Measurements from ENCODE around the gene ARHGEF7. TPM values are rescaled to one million over a fixed set of nuclear protein-coding genes. Genes with fewer than 3 reads are reported as not detected.

ARHGEF7 gene
- total RNA-seq, 5 donors from 2014 or later (not counting 1 experiment from before 2014, with no cell fraction given) = 68.0 to 85.8 (median 83.7) TPM

GRCh38 chr13:111315347-111315995 lies 200.4 kb downstream of the ARHGEF7 start:
- CTCF ChIA-PET = no interaction called here
- no peak overlapping the region for H3K4me3 Mint-ChIP-seq
- Histone ChIP-seq H3K27ac (ENCODE audit: low read length) (no peak overlapping the region), H3K27me3 (replicated peaks in 1 of 2; ENCODE audit: control insufficient read depth in 2 of 2, extremely low read depth in 1 of 2, insufficient read depth in 2 of 2, low read length in 1 of 2) (no peaks in the 10 kb centered on the region), H3K36me3 (ENCODE audit: control insufficient read depth in 2 of 2, extremely low read depth in 1 of 2, insufficient read depth in 1 of 2, low read length in 1 of 2) (peaks cover 0 to 6% of the 10 kb centered on the region in 2 donors), H3K4me1 (ENCODE audit: control insufficient read depth in 1 of 2, extremely low read depth in 1 of 2, insufficient read depth in 2 of 2, low read length in 2 of 2) (no peaks in the 10 kb centered on the region), H3K4me3 (ENCODE audit: control insufficient read depth in 1 of 2, extremely low read depth in 1 of 2, low read length in 1 of 2) (no peak overlapping the region), H3K9me3 (no peaks in the 10 kb centered on the region)
- no peaks in the 10 kb centered on the region for H3K27me3 Mint-ChIP-seq
- no peak for DNase-seq
- WGBS (ENCODE audit: insufficient coverage) = 95% methylated on average over 12 of the region's 15 CpGs
- peaks cover 38% of the 10 kb centered on the region for H3K36me3 Mint-ChIP-seq
- peak in 2 of 4 experiments; percentile 19 to 36 for ATAC-seq (replicated peaks in 1 of 4)
- POLR2A ChIA-PET = no interaction called here
- no peak overlapping the region for H3K27ac Mint-ChIP-seq
- peaks cover 8 to 15% (median 8%) of the 10 kb centered on the region in 3 donors for H3K9me3 Mint-ChIP-seq
- H3K4me1 Mint-ChIP-seq = peaks cover 0 to 2% (median 0%) of the 10 kb centered on the region in 3 donors

- H3K4me3 ChIP-seq (ENCODE audit: control insufficient read depth in 1 of 2, extremely low read depth in 1 of 2, low read length in 1 of 2) = no peak overlapping the region
- Mint-ChIP-seq H3K36me3 (peaks cover 31% of the 10 kb centered on the region), H3K27ac (no peak overlapping the region), H3K4me3 (no peak overlapping the region), H3K27me3 (no peaks in the 10 kb centered on the region), H3K4me1 (no peaks in the 10 kb centered on the region), H3K9me3 (peaks cover under 1 to 7% (median 2%) of the 10 kb centered on the region in 3 donors)
- H3K36me3 ChIP-seq (ENCODE audit: control insufficient read depth in 2 of 2, extremely low read depth in 1 of 2, insufficient read depth in 1 of 2, low read length in 1 of 2) = peaks cover 0 to 6% of the 10 kb centered on the region in 2 donors
- H3K27ac ChIP-seq (ENCODE audit: low read length) = no peak overlapping the region
- no peaks in the 10 kb centered on the region for H3K9me3 ChIP-seq
- H3K27me3 ChIP-seq (replicated peaks in 1 of 2; ENCODE audit: control insufficient read depth in 2 of 2, extremely low read depth in 1 of 2, insufficient read depth in 2 of 2, low read length in 1 of 2) = no peaks in the 10 kb centered on the region
- 95% methylated on average over 7 of the region's 12 CpGs for WGBS (ENCODE audit: insufficient coverage)
- CTCF ChIA-PET = no interaction called here
- H3K4me1 ChIP-seq (ENCODE audit: control insufficient read depth in 1 of 2, extremely low read depth in 1 of 2, insufficient read depth in 2 of 2, low read length in 2 of 2) = no peaks in the 10 kb centered on the region
- DNase-seq (no peak), ATAC-seq (replicated peaks in 1 of 4) (no peak)
- POLR2A ChIA-PET = no interaction called here
Observed at GRCh38 chr13:111316161-111316730, 201.1 kb downstream of the ARHGEF7 start.

DNA sequence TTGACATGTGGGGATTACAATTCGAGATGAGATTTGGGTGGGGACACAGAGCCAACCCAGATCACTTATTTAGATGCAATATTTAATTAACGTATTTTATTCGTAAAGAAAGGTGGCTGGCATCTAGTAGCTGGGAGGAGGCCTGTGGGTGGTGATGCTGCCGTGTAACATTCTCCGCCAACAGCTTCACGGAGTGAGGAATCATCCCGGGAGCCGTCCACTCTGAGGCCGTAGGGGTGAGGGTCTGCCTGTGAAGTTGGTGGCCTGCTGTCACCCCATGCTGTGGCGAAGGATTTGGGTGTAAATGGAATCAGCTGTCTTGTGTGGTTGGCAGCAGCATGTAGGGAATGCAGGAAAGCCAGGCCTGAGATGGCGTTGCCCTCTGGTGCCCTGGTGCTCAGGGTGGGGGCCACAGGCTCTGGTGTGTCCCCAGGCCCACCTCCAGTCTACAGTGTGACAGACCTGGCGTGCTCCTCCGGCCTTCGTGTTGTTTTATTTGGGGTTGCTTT lies 202.0 kb downstream of the ARHGEF7 start:
- no peaks in the 10 kb centered on the region for H3K27me3 ChIP-seq (replicated peaks in 1 of 2; ENCODE audit: control insufficient read depth in 2 of 2, extremely low read depth in 1 of 2, insufficient read depth in 2 of 2, low read length in 1 of 2)
- ATAC-seq (replicated peaks in 1 of 4) (no peak), DNase-seq (no peak)
- H3K27me3 Mint-ChIP-seq = no peaks in the 10 kb centered on the region
- H3K27ac ChIP-seq (ENCODE audit: low read length) = no peak overlapping the region
- H3K36me3 ChIP-seq (ENCODE audit: control insufficient read depth in 2 of 2, extremely low read depth in 1 of 2, insufficient read depth in 1 of 2, low read length in 1 of 2) = peaks cover 0 to 6% of the 10 kb centered on the region in 2 donors
- H3K4me1 ChIP-seq (ENCODE audit: control insufficient read depth in 1 of 2, extremely low read depth in 1 of 2, insufficient read depth in 2 of 2, low read length in 2 of 2) = no peaks in the 10 kb centered on the region
- ChIA-PET CTCF (no interaction called here), POLR2A (no interaction called here)
- peak overlapping the region in 1 of 2 donors; percentile 49 for H3K27ac Mint-ChIP-seq
- no peaks in the 10 kb centered on the region for H3K4me1 Mint-ChIP-seq
- H3K9me3 Mint-ChIP-seq = peaks cover 0 to 4% (median 0%) of the 10 kb centered on the region in 3 donors
- no peaks in the 10 kb centered on the region for H3K9me3 ChIP-seq
- WGBS (ENCODE audit: insufficient coverage) = 98% methylated on average over 9 of the region's 14 CpGs
- H3K36me3 Mint-ChIP-seq = peaks cover 22% of the 10 kb centered on the region
- no peak overlapping the region for H3K4me3 ChIP-seq (ENCODE audit: control insufficient read depth in 1 of 2, extremely low read depth in 1 of 2, low read length in 1 of 2)
- H3K4me3 Mint-ChIP-seq = no peak overlapping the region

GRCh38 chr13:111317571-111318345 lies 202.6 kb downstream of the ARHGEF7 start:
- CTCF ChIA-PET = no interaction called here
- WGBS (ENCODE audit: insufficient coverage) = 89% methylated on average over 23 of the region's 29 CpGs
- H3K4me3 Mint-ChIP-seq = no peak overlapping the region
- no peaks in the 10 kb centered on the region for H3K27me3 Mint-ChIP-seq
- Histone ChIP-seq H3K4me3 (ENCODE audit: control insufficient read depth in 1 of 2, extremely low read depth in 1 of 2, low read length in 1 of 2) (no peak overlapping the region), H3K27ac (ENCODE audit: low read length) (no peak overlapping the region), H3K36me3 (ENCODE audit: control insufficient read depth in 2 of 2, extremely low read depth in 1 of 2, insufficient read depth in 1 of 2, low read length in 1 of 2) (peaks cover 0 to 6% of the 10 kb centered on the region in 2 donors), H3K4me1 (ENCODE audit: control insufficient read depth in 1 of 2, extremely low read depth in 1 of 2, insufficient read depth in 2 of 2, low read length in 2 of 2) (no peaks in the 10 kb centered on the region), H3K9me3 (no peaks in the 10 kb centered on the region), H3K27me3 (replicated peaks in 1 of 2; ENCODE audit: control insufficient read depth in 2 of 2, extremely low read depth in 1 of 2, insufficient read depth in 2 of 2, low read length in 1 of 2) (no peaks in the 10 kb centered on the region)
- no peaks in the 10 kb centered on the region for H3K9me3 Mint-ChIP-seq
- POLR2A ChIA-PET = no interaction called here
- peaks cover 18% of the 10 kb centered on the region for H3K36me3 Mint-ChIP-seq
- H3K27ac Mint-ChIP-seq = no peak overlapping the region
- ATAC-seq (replicated peaks in 1 of 4) (no peak), DNase-seq (no peak)
- no peaks in the 10 kb centered on the region for H3K4me1 Mint-ChIP-seq

DNA sequence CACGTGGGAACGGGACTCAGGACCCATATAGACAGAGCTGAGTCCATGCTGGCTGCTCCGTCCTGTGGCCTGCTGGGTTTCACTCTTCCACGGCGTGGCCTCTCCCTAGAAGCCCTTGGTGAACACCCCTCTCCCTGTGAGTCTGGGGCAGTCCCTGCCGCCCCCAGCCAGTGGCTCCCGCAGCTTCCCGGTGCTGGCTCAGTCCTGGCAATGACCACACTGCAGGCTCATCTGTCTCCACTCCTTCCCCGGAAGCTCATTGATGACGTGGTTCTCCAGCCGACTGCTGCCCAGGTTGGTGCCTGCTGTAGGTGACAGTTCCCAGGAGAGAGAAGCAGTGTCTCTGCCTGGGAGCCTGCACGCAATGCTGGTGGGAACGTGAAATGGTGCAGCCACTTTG lies 203.3 kb downstream of the ARHGEF7 start:
- H3K27ac Mint-ChIP-seq = no peak overlapping the region
- Histone ChIP-seq H3K4me1 (ENCODE audit: control insufficient read depth in 1 of 2, extremely low read depth in 1 of 2, insufficient read depth in 2 of 2, low read length in 2 of 2) (peaks cover 0 to under 1% of the 10 kb centered on the region in 2 experiments), H3K27ac (ENCODE audit: low read length) (no peak overlapping the region), H3K27me3 (replicated peaks in 1 of 2; ENCODE audit: control insufficient read depth in 2 of 2, extremely low read depth in 1 of 2, insufficient read depth in 2 of 2, low read length in 1 of 2) (no peaks in the 10 kb centered on the region), H3K4me3 (ENCODE audit: control insufficient read depth in 1 of 2, extremely low read depth in 1 of 2, low read length in 1 of 2) (no peak overlapping the region), H3K9me3 (no peaks in the 10 kb centered on the region), H3K36me3 (ENCODE audit: control insufficient read depth in 2 of 2, extremely low read depth in 1 of 2, insufficient read depth in 1 of 2, low read length in 1 of 2) (peaks cover 0 to 6% of the 10 kb centered on the region in 2 donors)
- no peaks in the 10 kb centered on the region for H3K27me3 Mint-ChIP-seq
- no peak for ATAC-seq (replicated peaks in 1 of 4)
- no peaks in the 10 kb centered on the region for H3K9me3 Mint-ChIP-seq
- no peak overlapping the region for H3K4me3 Mint-ChIP-seq
- H3K4me1 Mint-ChIP-seq = no peaks in the 10 kb centered on the region
- H3K36me3 Mint-ChIP-seq = peaks cover 18% of the 10 kb centered on the region
- POLR2A ChIA-PET = no interaction called here
- 89% methylated on average over 13 of the region's 13 CpGs for WGBS (ENCODE audit: insufficient coverage)
- CTCF ChIA-PET = no interaction called here
- no peak for DNase-seq

GRCh38 chr13:111319521-111319920 lies 204.4 kb downstream of the ARHGEF7 start:
- CTCF ChIA-PET = no interaction called here
- Mint-ChIP-seq H3K4me3 (no peak overlapping the region), H3K9me3 (no peaks in the 10 kb centered on the region), H3K27ac (no peak overlapping the region), H3K36me3 (peaks cover 18% of the 10 kb centered on the region), H3K4me1 (peaks cover 0 to 5% (median 2%) of the 10 kb centered on the region in 3 donors), H3K27me3 (no peaks in the 10 kb centered on the region)
- no peaks in the 10 kb centered on the region for H3K9me3 ChIP-seq
- POLR2A ChIA-PET = no interaction called here
- no peak overlapping the region for H3K27ac ChIP-seq (ENCODE audit: low read length)
- no peak overlapping the region for H3K4me3 ChIP-seq (ENCODE audit: control insufficient read depth in 1 of 2, extremely low read depth in 1 of 2, low read length in 1 of 2)
- H3K27me3 ChIP-seq (replicated peaks in 1 of 2; ENCODE audit: control insufficient read depth in 2 of 2, extremely low read depth in 1 of 2, insufficient read depth in 2 of 2, low read length in 1 of 2) = no peaks in the 10 kb centered on the region
- peaks cover 0 to 6% of the 10 kb centered on the region in 2 donors for H3K36me3 ChIP-seq (ENCODE audit: control insufficient read depth in 2 of 2, extremely low read depth in 1 of 2, insufficient read depth in 1 of 2, low read length in 1 of 2)
- 97% methylated on average over 8 of the region's 12 CpGs for WGBS (ENCODE audit: insufficient coverage)
- peaks cover 0 to 4% of the 10 kb centered on the region in 2 experiments for H3K4me1 ChIP-seq (ENCODE audit: control insufficient read depth in 1 of 2, extremely low read depth in 1 of 2, insufficient read depth in 2 of 2, low read length in 2 of 2)
- DNase-seq = no peak
- ATAC-seq (replicated peaks in 1 of 4) = no peak
